Colon (tissue), 2 donors: ENCODE data around the gene TMEM145.
"Not testable (repeated sequence)": the region's sequence is repeated elsewhere in the genome, so short reads cannot be mapped to it uniquely, and the experiment has no call there.

Experiments
- FAIRE-seq: peaks from 2 replicates; lab custom pipeline; 2012; peaks lifted over from hg19 to GRCh38; lab: Jason Lieb, UNC
- donor health status: control.
- donor health status: control.

Gene TMEM145

GRCh38 chr19:42335971-42336370, 22.9 kb downstream of the TMEM145 start:
- no peak for FAIRE-seq

DNA sequence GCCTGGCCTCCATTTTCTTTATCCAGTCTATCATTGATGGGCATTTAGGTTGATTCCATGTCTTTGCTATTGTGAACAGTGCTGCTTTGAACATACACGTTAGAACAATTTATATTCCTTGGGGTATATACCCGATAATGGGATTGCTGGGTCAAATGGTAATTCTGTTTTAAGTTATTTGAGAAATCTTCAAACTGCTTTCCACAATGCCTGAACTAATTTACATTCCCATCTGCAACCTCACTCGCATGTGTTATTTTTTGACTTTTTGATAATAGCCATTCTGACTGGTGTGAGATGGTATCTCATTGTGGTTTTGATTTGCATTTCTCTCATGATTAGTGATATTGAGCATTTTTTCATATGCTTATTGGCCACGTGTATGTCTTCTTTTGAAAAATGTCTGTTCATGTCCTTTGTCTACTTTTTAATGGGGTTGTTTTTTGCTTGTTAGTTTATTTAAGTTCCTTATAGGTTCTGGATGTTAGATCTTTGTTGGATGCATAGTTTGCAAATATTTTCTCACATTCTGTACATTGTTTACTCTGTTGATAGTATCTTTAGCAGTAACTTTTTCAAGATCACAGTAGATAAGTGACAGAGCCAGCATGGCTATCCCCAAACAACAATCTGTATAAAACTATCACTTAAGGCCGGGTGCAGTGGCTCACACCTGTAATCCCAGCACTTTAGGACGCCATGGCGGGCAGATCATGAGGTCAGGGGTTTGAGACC, 26.2 kb downstream of the TMEM145 start:
- FAIRE-seq, result peak; percentile 43

GRCh38 chr19:42339922-42340321, 26.8 kb downstream of the TMEM145 start:
- not testable (repeated sequence) for FAIRE-seq

DNA sequence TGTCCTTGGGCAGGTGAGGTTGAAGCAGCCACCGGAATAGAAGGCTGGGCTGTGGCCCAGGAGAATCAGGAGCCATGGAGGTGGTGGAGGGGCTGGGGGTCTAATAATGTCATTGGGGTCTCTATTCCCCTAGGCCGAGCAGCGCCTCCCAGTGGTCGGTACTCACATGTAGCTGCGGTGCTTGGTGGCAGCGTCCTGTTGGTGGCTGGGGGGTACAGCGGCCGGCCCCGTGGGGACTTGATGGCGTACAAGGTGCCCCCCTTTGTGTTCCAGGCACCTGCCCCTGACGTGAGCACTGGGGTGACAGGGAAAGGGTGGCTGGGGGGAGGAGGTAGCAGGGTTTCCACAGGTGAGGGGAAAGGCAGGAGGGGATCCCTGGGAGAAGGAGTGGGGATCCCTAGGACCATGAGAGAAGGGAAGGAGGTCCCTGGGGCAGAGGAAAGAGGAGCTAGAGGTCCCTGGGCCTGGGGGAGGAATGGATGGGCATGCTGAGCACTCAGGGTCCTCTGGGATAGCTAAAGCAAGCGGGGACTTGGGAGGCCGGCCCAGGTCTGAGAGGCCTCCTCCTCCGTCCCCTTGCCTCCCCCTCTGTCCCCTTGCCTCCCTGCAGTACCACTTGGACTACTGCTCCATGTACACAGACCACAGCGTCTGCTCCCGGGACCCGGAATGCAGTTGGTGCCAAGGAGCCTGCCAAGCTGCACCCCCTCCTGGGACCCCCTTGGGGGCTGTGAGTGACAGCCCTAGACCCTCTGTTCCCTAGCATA, 30.4 kb downstream of the TMEM145 start:
- FAIRE-seq, result no peak

GRCh38 chr19:42344336-42344893, 31.3 kb downstream of the TMEM145 start:
- FAIRE-seq, result no peak

DNA sequence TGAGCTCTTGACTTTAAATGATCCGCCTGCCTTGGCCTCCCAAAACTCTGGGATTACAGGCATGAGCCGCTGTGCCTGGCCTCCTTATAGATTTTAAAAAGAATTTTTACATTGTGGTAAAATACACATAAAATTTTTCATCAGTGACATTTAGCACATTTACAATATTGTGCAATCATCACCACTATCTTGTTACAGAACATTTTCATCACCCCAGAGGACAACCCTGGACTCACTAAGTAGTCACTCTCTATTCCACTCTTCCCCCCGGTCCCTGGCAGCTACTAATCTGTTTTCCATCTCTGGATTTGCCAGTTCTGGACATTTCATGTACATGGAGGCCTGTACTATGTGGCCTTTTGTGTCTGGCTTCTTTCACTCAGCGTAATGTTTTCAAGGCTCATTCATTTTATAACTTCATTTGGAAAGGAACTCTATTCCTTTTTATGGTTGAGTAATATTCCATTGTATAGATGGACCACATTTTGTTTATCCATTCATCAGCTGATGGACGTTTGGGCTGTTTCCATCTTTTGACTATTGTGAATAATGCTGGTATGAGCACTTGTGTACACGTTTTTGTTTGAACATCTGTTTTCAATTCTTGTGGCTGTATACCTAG, 32.2 kb downstream of the TMEM145 start:
- no peak for FAIRE-seq

GRCh38 chr19:42348211-42348610, 35.1 kb downstream of the TMEM145 start:
- FAIRE-seq, result no peak

GRCh38 chr19:42349378-42350107, 36.4 kb downstream of the TMEM145 start:
- no peak for FAIRE-seq

DNA sequence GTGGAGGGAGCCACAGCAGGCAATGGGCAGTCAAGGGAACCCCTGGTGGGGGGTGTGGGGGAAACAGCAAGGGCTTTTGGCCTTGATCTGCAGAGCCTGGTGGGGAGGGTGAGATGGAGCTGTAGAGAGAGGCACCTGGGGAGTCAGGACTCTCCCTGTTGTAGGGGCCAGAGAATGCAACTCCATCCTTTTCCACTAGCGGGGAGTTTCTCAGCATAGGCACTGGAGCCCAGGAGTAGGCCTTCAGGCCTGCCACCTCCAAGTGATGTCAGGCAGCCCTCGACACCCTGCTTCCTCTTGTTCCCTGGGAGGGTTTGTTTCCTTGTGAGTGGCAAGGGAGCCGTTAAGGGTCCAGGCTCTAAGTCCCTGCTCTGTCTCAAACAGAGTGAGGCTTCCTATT, 37.3 kb downstream of the TMEM145 start:
- FAIRE-seq, result no peak

GRCh38 chr19:42351079-42351735, 38.1 kb downstream of the TMEM145 start:
- FAIRE-seq, result no peak

- FAIRE-seq, result no peak
These were observed 39.5 kb downstream of the TMEM145 start for GRCh38 chr19:42352301-42353259.

DNA sequence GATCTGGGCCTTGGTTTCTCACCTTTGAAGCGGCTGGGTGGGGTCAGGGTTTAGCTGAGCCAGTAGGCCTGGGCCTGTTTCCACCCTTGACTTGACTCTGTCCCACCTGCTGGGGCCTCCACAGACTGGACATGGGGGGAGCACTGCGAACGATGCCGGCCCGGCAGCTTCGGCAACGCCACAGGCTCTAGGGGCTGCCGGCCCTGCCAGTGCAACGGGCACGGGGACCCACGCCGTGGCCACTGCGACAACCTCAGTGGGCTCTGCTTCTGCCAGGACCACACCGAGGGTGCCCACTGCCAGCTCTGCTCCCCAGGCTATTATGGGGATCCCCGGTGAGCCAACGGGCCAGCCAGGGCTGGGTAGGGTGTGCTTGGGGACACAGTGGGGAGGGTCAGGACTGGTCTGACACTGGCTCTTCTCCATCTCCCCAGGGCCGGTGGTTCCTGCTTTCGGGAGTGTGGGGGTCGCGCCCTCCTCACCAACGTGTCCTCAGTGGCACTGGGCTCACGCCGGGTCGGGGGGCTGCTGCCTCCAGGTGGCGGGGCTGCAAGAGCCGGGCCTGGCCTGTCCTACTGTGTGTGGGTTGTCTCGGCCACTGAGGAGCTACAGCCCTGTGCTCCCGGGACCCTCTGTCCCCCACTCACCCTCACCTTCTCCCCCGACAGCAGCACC, 40.4 kb downstream of the TMEM145 start:
- FAIRE-seq, result no peak

GRCh38 chr19:42355896-42356295, 42.8 kb downstream of the TMEM145 start:
- no peak for FAIRE-seq

GRCh38 chr19:42356686-42357085, 43.6 kb downstream of the TMEM145 start:
- FAIRE-seq, result no peak

DNA sequence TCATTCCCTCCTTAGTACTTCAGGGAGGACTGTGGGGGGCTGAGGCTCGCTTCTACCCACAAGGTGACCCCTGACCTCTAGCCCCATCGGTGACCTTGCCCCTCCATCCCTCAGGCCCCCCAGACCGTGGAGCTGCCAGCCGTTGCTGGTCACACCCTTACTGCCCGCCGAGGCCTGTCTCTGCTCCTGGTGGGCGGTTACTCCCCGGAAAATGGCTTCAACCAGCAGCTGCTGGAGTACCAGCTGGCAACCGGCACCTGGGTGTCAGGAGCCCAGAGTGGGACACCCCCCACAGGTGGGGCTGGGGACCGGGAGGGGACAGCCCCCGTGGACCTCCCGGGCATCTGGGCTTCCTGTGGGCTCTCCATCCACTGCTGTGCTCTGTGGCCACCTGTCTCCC, 44.2 kb downstream of the TMEM145 start:
- no peak for FAIRE-seq

DNA sequence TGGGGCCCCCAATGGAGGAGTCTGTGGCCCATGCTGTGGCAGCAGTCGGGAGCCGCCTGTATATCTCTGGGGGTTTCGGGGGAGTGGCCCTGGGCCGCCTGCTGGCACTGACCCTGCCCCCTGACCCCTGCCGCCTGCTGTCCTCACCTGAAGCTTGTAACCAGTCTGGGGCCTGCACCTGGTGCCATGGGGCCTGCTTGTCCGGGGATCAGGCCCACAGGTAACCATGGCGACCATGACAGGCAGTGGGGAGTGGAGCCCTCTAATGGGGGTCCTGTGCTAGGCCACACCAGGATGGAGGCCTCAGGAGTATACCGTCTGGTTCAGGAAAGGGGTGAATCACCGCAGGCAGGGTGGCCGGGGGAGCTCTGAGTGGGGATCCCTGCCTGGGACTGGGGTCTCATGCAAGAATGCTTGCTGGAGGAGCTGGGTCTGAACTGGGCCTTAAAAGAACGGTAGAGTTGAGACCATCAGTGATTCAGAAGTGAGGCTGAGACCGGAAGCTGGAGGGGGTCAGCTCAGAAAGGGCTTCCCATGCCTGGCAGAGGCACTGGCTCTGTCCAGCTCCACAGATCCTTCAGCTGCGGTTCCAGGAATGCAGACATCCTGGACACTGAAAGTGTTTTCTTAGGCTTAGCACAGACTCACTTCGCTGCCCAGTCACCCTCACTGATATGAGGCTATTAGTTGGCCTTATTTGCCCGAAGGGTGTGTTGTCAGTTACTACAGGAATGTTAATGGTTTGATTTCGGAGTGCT, 47.9 kb downstream of the TMEM145 start:
- FAIRE-seq, result no peak

DNA sequence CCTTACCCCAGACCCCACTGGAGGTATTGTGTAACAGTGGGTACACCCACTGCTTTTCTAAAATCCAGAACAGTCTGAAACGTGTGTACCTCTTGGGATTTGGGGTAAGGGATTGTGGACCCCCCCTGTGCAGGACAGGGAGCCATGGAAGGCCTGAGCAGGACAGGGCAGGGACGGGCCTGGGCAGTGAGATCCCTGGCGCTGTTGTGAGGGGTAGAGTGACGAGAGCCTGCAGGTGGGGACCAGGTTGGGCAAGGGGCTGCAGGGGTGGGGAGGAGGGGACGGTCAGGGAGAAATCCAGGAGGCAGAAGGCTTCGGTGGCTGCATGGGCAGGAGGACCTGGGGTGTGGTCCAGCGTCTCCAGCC, 48.4 kb downstream of the TMEM145 start:
- no peak for FAIRE-seq

- no peak for FAIRE-seq
These were observed 49.2 kb downstream of the TMEM145 start for GRCh38 chr19:42362342-42362741.

DNA sequence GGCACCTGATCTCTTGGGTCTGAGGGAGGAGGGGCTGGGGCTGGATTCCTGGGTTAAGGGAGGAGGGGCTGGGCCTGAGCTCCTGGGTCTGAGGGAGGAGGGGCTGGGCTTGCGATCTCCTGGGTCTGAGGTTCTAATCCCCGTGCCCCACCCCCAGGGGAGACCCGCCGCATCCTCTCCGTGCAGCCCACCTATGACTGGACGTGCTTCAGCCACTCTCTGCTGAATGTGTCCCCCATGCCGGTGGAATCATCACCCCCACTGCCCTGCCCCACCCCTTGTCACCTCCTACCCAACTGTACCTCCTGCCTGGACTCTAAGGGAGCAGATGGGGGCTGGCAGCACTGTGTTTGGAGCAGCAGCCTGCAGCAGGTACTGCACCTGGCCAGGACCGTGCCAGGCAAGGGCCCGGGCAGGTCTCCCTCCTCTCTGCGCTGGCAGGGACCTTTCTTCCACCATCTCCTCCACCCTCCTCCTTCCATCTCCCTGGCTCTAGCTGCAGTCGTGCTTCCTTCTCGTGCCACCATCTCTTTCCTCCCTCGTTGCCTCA, 49.9 kb downstream of the TMEM145 start:
- FAIRE-seq, result no peak
